Measurements from ENCODE around the gene CCL25. TPM values are rescaled to one million over a fixed set of nuclear protein-coding genes. Genes with fewer than 3 reads are reported as not detected.
A peak's percentile ranks its signal among the peaks of the same experiment; 100 is the strongest.

CCL25 gene
- polyA plus RNA-seq, 1 of the 3 experiments (the other 2 are of a cell fraction): not detected

GRCh38 chr19:8065875-8066261, 13.3 kb downstream of the CCL25 start:
- Histone ChIP-seq H3K27ac (ENCODE audit: low read depth in 2 of 2, low read length in 1 of 2) (no peak overlapping the region), H3K36me3 (replicated peaks in 1 of 2; ENCODE audit: control insufficient read depth in 1 of 2, insufficient read depth in 2 of 2, low read length in 1 of 2) (no peaks in the 10 kb centered on the region), H3K4me1 (ENCODE audit: control insufficient read depth in 1 of 2, insufficient read depth in 2 of 2, low read depth in 1 of 2, low read length in 1 of 2) (no peaks in the 10 kb centered on the region), H3K9me2 (no peaks in the 10 kb centered on the region), H2AFZ (ENCODE audit: low read depth) (no peak overlapping the region), H3F3A (replicated peaks; ENCODE audit: insufficient read depth) (no peaks in the 10 kb centered on the region), H4K20me1 (ENCODE audit: insufficient read depth) (no peaks in the 10 kb centered on the region), H3K9me3 (no peaks in the 10 kb centered on the region), H3K4me2 (no peak overlapping the region), H3K79me2 (ENCODE audit: insufficient read depth) (no peaks in the 10 kb centered on the region), H3K9ac (no peak overlapping the region), H3K27me3 (ENCODE audit: insufficient read depth) (no peaks in the 10 kb centered on the region), H3K4me3 (ENCODE audit: low read depth in 2 of 2, low read length in 1 of 2) (no peak overlapping the region)
- TF ChIP-seq JUND (IDR thresholded peaks at IDR 0.05) (no peak), USF2 (IDR thresholded peaks at IDR 0.05; ENCODE audit: borderline replicate concordance, low read depth, low read length) (no peak), NFIC (IDR thresholded peaks at IDR 0.05; ENCODE audit: borderline replicate concordance) (no peak), RXRA (IDR thresholded peaks at IDR 0.05; ENCODE audit: borderline replicate concordance, low read depth) (no peak), FOXJ3 (CRISPR knock-in tag; IDR thresholded peaks at IDR 0.05) (no peak), EZH2phosphoT487 (IDR thresholded peaks at IDR 0.05; ENCODE audit: borderline replicate concordance, low read depth) (no peak), ZBTB33 (IDR thresholded peaks at IDR 0.05; ENCODE audit: borderline replicate concordance, low read depth) (no peak), MXI1 (IDR thresholded peaks at IDR 0.05; ENCODE audit: low read depth, low read length) (no peak), GABPA (IDR thresholded peaks at IDR 0.05; ENCODE audit: low read depth) (no peak), USF1 (IDR thresholded peaks at IDR 0.05; ENCODE audit: borderline replicate concordance, low read depth) (no peak), POLR2AphosphoS5 (IDR thresholded peaks at IDR 0.05; ENCODE audit: low read depth, low read length) (no peak), GATA2 (CRISPR knock-in tag; IDR thresholded peaks at IDR 0.05) (no peak)
- WGBS (ENCODE audit: low lambda C conversion rate): 60% methylated on average over 5 of the region's 20 CpGs
- POLR2A ChIA-PET: no interaction called here
- peak; percentile 15 for DNase-seq
- CTCF ChIA-PET: no interaction called here

DNA sequence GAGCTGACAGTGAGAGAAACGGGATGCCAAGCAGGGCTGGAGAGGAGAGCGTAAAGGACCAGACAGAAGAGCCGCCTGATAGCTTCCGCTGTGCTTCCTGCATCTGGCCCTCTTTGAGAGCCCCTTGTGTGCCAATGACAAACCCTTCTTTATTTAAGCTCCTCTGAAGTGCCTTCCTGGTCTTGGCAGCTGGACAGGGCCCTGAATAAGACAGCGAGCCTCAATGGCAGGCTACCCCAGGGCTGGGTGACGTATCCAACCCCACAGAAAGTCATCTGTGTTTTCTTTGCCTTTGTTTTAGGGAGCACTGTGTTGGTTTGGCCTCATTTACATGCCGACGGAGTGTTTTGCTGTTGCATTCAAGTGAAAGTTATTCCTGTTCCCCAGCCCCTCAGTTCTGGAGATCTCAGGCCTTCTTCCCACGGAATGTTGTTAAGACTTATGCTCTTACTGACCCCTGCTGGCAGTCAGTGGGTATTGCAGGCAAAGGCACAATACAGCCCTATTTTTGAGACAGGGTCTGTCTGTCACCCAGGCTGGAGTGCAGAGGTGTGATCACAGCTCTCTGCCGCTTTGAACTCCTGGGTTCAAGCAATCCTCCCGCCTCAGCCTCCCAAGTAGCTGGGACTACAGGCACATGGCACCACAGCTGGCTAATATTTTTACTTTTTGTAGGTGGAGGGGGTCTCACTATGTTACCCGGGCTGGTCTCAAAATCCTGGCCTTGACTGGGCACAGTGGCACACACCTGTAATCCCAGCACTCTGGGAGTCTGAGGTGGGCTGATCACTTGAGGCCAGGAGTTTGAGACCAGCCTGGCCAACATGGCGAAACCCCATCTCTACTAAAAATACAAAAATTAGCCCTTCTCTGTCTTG, 16.8 kb downstream of the CCL25 start:
- peak; percentile 32 for DNase-seq
- H3K36me3 ChIP-seq (replicated peaks in 1 of 2; ENCODE audit: control insufficient read depth in 1 of 2, insufficient read depth in 2 of 2, low read length in 1 of 2): no peaks in the 10 kb centered on the region
- H3K79me2 ChIP-seq (ENCODE audit: insufficient read depth): no peaks in the 10 kb centered on the region
- H3K9ac ChIP-seq: no peak overlapping the region
- H3K4me3 ChIP-seq (ENCODE audit: low read depth in 2 of 2, low read length in 1 of 2): no peak overlapping the region; a peak in 1 of 4 replicates
- H3K4me2 ChIP-seq: no peak overlapping the region
- no peaks in the 10 kb centered on the region for H3F3A ChIP-seq (replicated peaks; ENCODE audit: insufficient read depth)
- ChIA-PET CTCF (interaction anchor here (0.6 to 1.1 kb wide), 2 partner anchors 16 to 262 kb away, joined by 3 read pairs; no protein-coding TSS in a partner anchor), POLR2A (no interaction called here)
- WGBS (ENCODE audit: low lambda C conversion rate): 69% methylated on average over 6 of the region's 13 CpGs
- no peaks in the 10 kb centered on the region for H3K27me3 ChIP-seq (ENCODE audit: insufficient read depth)
- no peaks in the 10 kb centered on the region for H3K9me2 ChIP-seq
- H3K4me1 ChIP-seq (ENCODE audit: control insufficient read depth in 1 of 2, insufficient read depth in 2 of 2, low read depth in 1 of 2, low read length in 1 of 2): no peaks in the 10 kb centered on the region
- H2AFZ ChIP-seq (ENCODE audit: low read depth): no peak overlapping the region
- H3K9me3 ChIP-seq: no peaks in the 10 kb centered on the region
- H4K20me1 ChIP-seq (ENCODE audit: insufficient read depth): no peaks in the 10 kb centered on the region
- TF ChIP-seq SIN3A (IDR thresholded peaks at IDR 0.05; ENCODE audit: borderline replicate concordance, low read depth, low read length) (no peak), CTCF (IDR thresholded peaks at IDR 0.05) (peak; percentile 59)
- H3K27ac ChIP-seq (ENCODE audit: low read depth in 2 of 2, low read length in 1 of 2): no peak overlapping the region

All from SK-N-SH (cell line).